CD4-positive, alpha-beta T cell treated with Interleukin-6 at 100 ng/mL for 8 hours (primary cell): ENCODE measurements around the gene BCAS3.
"Not testable (repeated sequence)": the region's sequence is repeated elsewhere in the genome, so short reads cannot be mapped to it uniquely, and the experiment has no call there.

Experiments
- DNase-seq: peaks from one replicate; pipeline ENCODE4 v3.0.0-alpha.2; 2020; ENCODE audit warnings: mixed read lengths, low spot score

BCAS3 gene

GRCh38 chr17:61422116-61422799, 744.6 kb downstream of the BCAS3 start:
- DNase-seq: no peak

GRCh38 chr17:61422869-61423268, 745.2 kb downstream of the BCAS3 start:
- no peak for DNase-seq

- no peak for DNase-seq
Observed at GRCh38 chr17:61423967-61424649, 746.5 kb downstream of the BCAS3 start.

GRCh38 chr17:61425682-61426481, 748.2 kb downstream of the BCAS3 start:
- no peak for DNase-seq

GRCh38 chr17:61426482-61427304, 749.0 kb downstream of the BCAS3 start:
- no peak for DNase-seq

- no peak for DNase-seq
Observed at GRCh38 chr17:61427567-61427966, 749.9 kb downstream of the BCAS3 start.

GRCh38 chr17:61429274-61429673, 751.6 kb downstream of the BCAS3 start:
- no peak for DNase-seq

GRCh38 chr17:61429831-61430230, 752.2 kb downstream of the BCAS3 start:
- not testable (repeated sequence) for DNase-seq

- no peak for DNase-seq
Observed at GRCh38 chr17:61431594-61432311, 754.1 kb downstream of the BCAS3 start.

- DNase-seq: no peak
Observed at GRCh38 chr17:61436273-61436672, 758.6 kb downstream of the BCAS3 start.

GRCh38 chr17:61436995-61437704, 759.5 kb downstream of the BCAS3 start:
- no peak for DNase-seq

GRCh38 chr17:61440697-61441096, 763.0 kb downstream of the BCAS3 start:
- no peak for DNase-seq

- not testable (repeated sequence) for DNase-seq
Observed at GRCh38 chr17:61441507-61441906, 763.9 kb downstream of the BCAS3 start.

GRCh38 chr17:61442136-61442775, 764.6 kb downstream of the BCAS3 start:
- no peak for DNase-seq
